DMS153 (cell line): ENCODE data around the gene APCDD1.
A peak's percentile ranks its signal among the peaks of the same experiment; 100 is the strongest.
"Not testable (repeated sequence)": the region's sequence is repeated elsewhere in the genome, so short reads cannot be mapped to it uniquely, and the experiment has no call there.

Experiments used
- DNase-seq: peaks from one replicate; lab custom pipeline; 2025; lab: John Stamatoyannopoulos, UW

The APCDD1 gene

DNA sequence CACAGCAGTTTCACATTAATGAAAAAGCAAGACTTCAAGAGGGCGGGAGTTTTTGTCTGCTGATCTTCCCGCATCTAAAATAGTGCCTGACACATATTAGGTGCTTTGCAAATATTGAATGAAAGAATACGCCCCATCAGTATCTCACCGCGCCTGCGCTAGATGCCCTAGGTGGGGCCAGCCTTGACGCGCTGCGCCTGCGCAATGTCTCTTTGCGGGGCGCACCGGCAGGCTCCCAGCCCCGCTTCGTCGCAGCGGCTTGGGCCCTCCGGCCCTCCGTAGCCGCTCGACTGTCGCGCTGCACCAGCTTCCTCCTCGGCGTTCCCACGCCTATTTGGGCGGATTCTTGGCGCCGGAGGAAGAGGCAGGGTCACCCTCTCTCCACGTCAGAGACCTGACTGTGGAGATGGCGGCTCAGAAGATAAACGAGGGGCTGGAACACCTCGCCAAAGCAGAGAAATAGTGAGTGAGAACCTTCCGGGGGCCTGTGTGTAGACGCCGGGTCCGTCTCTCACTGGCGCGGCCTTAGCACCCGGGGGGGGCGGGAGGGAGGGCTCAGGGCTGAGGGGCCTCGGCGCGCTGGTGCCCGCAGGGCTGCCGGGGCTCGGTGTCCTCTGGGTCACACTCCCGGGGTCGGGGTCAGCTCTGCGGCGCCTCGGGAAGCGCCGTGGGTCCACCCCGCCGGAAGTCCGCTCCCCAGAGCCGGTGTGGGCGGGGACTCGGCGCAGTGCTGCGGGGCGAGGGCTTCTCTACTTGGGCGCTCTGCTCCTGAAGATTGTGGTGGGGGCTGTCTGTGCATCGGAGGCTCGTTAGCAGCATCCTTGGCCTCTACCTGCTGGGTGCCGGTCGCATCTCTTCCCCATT is 71.5 kb downstream of the APCDD1 start, which contains the start of gene NAPG:
TSS of gene NAPG (plus strand) at position 331 of the 864 bp plus-strand sequence. CDS start at position 407, 76 bp downstream.
- peak; percentile 37 for DNase-seq

DNA sequence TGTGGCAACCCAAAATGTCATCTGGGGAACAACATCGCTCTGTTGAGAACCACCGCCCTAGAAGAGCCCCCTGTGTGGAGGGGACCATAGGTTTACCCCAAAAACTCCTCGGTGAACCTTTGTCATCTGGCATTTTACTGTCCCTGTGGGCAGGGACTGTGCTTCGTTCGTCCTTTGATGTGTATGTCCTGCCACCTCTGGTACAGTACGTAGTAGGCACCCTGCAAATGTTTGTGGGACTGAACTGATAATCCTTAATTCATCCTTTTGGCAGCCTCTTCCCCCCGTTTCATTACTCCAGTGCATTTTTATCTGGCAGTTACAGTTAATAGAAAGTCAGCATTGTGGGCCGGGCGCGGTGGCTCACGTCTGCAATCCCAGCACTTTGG is 72.1 kb downstream of the APCDD1 start:
- DNase-seq: no peak

DNA sequence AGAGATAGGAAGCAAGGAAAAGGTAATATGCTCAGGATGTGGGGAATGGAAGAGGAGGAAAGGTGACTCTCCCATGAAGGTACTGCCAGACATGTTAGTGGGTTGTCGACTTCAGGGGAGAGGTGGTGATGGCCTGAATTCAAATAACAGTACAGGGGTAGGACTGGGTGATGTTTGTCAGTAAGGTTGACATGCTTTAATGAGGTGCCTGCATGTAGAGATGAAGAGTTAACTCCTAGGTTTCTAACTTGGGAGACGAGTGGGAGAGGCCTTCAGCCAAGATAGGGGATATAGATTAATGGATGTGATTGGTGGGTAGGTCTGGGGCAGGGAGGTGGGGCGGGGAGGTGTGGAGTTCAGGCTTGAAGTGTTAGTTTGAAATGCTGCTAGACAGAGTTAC is 74.0 kb downstream of the APCDD1 start:
- DNase-seq: no peak

DNA sequence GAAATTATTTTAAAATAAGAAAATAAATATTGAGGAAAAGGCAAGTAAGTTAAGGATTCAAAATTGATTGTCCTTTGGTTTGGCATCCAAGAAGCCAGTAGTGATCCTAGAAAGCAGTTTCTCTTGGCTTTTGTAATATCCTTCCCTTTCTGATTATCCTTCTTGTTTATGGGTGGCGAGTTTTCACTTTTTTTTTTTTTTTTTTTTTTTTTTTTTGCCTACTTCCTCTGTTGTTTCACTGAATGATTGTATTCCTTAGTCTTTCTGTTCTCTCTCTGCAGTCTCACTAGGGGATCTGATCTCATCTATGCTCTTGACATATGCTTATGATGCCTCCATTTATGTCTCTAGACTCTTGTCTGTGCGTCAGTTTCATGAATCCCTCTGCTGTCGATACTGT is 75.6 kb downstream of the APCDD1 start:
- no peak for DNase-seq

DNA sequence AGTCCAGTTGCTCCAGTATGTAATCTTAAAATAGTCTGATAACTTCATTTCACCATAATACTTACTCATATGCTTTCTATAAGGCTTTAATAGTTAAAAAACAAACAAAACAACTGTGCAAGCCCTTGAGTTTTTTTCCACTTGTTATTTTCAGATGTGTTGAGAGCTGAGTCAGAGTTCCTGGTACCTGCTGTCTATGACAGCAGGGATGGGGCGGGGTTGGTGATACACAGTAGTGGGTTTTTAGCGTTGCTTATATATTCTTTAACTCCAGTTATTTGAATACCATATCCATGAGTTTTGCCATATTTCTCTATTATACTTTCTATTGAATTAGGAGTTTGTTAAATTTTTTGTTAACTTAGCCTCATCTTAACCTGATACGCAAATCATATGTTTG is 76.4 kb downstream of the APCDD1 start:
- DNase-seq: no peak

DNA sequence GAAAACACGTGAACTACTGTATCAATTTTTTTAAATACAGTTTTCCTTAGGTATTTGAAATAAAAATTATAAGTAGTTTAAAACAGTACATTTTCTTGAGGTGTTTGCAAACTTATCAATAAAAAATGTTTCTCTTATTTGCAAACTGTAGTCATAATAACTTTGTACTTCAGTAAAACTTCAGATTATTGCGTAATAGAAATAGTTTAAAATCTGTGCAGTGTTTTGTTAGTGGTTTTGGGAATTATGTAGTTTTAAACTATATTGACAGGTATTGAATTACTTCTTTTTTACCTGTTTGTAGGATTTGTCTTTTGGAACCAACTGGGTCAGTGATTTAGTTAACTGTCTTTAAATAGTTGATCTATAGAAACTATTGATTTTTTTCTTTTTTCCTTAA is 78.7 kb downstream of the APCDD1 start:
- no peak for DNase-seq

DNA sequence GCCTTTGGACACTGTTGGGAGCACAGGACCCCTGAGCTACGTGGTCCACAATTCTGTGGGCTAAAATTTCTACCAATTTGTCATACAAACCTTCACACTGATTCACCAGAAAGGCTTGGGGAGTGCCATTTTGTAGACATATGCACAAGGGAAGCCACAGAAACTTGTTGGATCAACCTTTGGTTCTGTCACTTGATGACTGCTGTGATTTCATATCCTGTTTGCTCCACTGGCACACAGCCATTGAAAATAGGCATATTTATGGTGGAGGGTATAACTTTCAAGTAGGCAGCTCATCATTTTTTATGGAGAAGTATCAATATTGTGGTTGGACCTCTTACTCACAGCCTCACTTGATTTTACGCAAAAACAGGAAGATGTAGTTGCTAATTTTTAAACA is 81.8 kb downstream of the APCDD1 start:
- no peak for DNase-seq

DNA sequence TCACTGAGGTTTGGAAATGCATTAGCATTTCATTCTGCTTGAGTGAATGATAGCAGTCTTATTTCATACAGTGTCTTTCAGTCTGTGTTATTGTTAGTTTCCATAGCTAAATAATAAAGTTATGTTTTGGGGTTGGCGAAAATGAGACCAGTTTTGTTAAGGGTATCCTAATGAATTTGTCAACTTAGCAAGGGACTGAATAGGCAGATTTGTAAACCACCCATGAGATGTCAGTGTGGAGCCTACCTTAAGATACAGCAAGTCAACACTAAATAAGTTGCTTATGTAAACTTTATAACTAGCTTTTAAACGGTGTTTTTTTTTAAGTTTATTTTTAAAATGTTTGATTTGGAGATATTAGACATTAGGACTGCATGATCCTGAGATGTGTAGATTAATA is 83.3 kb downstream of the APCDD1 start:
- DNase-seq: no peak

DNA sequence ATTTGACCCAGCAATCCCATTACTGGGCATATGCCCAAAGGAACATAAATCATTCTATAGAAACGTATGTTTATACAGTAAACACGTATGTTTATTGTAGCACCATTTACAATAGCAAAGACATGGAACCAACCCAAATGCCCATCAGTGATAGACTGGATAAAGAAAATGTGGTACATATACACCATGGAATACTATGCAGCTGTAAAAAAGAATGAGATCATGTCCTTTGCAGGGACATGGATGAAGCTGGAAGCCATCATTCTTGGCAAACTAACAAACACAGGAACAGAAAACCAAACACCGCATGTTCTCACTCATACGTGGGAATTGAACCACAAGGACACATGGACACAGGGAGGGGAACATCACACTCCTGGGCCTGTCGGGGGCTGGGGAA is 84.7 kb downstream of the APCDD1 start:
- not testable (repeated sequence) for DNase-seq
